ENCODE measurements around the gene POLR3B.

DNA sequence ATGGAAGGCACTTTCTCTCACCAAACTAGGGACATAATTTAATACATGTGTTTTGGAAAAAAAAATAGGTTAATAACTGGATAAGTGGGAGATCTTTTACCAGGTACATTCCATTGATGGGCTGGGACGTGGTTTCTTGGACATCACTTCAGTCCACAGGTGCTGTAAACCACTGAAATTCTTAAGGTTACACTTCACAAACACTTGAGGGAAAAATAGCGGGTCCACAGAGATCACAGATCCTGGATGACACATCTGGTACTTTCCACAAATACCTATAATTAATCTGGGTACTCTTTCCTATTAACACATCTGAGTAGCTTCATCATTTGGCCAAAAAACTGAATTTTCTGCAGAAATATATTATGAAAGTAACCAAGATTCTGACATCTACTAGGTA is 85.0 kb downstream of the POLR3B start:
- no peak for TF ChIP-seq SMC3 (conservative IDR thresholded peaks at IDR 0.05; ENCODE audit: insufficient read depth, low read depth, low read length)
- TF ChIP-seq FOXA3 (CRISPR knock-in tag; conservative IDR thresholded peaks at IDR 0.05 in 1 of 2, IDR thresholded peaks at IDR 0.05 in 1 of 2) = no peak
- TF ChIP-seq PCBP2 (IDR thresholded peaks at IDR 0.05; ENCODE audit: low read depth, low read length, poor library complexity, severe bottlenecking) = no peak
- TF ChIP-seq HMG20A (CRISPR knock-in tag; conservative IDR thresholded peaks at IDR 0.05) = no peak
- no peak for TF ChIP-seq CBX2 (IDR thresholded peaks at IDR 0.05; ENCODE audit: insufficient read depth, low read length, poor library complexity, severe bottlenecking)
- no peak for TF ChIP-seq SP1 (CRISPR knock-in tag; IDR thresholded peaks at IDR 0.05)
- no peak for TF ChIP-seq POLR2AphosphoS2 (IDR thresholded peaks at IDR 0.05; ENCODE audit: low read length)
- TF ChIP-seq, protein P1, sequence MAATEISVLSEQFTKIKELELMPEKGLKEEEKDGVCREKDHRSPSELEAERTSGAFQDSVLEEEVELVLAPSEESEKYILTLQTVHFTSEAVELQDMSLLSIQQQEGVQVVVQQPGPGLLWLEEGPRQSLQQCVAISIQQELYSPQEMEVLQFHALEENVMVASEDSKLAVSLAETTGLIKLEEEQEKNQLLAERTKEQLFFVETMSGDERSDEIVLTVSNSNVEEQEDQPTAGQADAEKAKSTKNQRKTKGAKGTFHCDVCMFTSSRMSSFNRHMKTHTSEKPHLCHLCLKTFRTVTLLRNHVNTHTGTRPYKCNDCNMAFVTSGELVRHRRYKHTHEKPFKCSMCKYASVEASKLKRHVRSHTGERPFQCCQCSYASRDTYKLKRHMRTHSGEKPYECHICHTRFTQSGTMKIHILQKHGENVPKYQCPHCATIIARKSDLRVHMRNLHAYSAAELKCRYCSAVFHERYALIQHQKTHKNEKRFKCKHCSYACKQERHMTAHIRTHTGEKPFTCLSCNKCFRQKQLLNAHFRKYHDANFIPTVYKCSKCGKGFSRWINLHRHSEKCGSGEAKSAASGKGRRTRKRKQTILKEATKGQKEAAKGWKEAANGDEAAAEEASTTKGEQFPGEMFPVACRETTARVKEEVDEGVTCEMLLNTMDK (IDR thresholded peaks at IDR 0.05; ENCODE audit: borderline replicate concordance, insufficient read depth, low read depth, low read length, poor library complexity, severe bottlenecking) = no peak
- TF ChIP-seq, protein P2, sequence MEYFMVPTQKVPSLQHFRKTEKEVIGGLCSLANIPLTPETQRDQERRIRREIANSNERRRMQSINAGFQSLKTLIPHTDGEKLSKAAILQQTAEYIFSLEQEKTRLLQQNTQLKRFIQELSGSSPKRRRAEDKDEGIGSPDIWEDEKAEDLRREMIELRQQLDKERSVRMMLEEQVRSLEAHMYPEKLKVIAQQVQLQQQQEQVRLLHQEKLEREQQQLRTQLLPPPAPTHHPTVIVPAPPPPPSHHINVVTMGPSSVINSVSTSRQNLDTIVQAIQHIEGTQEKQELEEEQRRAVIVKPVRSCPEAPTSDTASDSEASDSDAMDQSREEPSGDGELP (CRISPR knock-in tag; IDR thresholded peaks at IDR 0.05; ENCODE audit: borderline replicate concordance) = no peak
- TF ChIP-seq, protein P3, sequence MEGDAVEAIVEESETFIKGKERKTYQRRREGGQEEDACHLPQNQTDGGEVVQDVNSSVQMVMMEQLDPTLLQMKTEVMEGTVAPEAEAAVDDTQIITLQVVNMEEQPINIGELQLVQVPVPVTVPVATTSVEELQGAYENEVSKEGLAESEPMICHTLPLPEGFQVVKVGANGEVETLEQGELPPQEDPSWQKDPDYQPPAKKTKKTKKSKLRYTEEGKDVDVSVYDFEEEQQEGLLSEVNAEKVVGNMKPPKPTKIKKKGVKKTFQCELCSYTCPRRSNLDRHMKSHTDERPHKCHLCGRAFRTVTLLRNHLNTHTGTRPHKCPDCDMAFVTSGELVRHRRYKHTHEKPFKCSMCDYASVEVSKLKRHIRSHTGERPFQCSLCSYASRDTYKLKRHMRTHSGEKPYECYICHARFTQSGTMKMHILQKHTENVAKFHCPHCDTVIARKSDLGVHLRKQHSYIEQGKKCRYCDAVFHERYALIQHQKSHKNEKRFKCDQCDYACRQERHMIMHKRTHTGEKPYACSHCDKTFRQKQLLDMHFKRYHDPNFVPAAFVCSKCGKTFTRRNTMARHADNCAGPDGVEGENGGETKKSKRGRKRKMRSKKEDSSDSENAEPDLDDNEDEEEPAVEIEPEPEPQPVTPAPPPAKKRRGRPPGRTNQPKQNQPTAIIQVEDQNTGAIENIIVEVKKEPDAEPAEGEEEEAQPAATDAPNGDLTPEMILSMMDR (IDR thresholded peaks at IDR 0.05 in 2 of 3, conservative IDR thresholded peaks at IDR 0.05 in 1 of 3; ENCODE audit: insufficient read depth in 2 of 3, low read depth in 1 of 3, low read length in 3 of 3) = no peak
- TF ChIP-seq ELF4 (CRISPR knock-in tag; IDR thresholded peaks at IDR 0.05) = no peak
- no peak for TF ChIP-seq KDM5B (IDR thresholded peaks at IDR 0.05; ENCODE audit: insufficient replicate concordance, low read depth, low read length)

All from K562 (cell line).